NCI-H187 (cell line): ENCODE results near the gene SLC9A8.

ENCODE experiments used
- DNase-seq, 2 experiments: peaks; one replicate each; lab custom pipeline; 2025; lab: John Stamatoyannopoulos, UW

Gene SLC9A8

GRCh38 chr20:49915380-49916145 lies 102.9 kb downstream of the SLC9A8 start, which contains the start of gene SPATA2:
Gene SPATA2 (minus strand): TSS chr20:49915529. CDS start chr20:49908490, 7,039 bp downstream.
- DNase-seq = peak; percentile 67 to 89

- DNase-seq = no peak
Measured at GRCh38 chr20:49916146-49917002, 103.7 kb downstream of the SLC9A8 start.

- no peak for DNase-seq
Measured at GRCh38 chr20:49918446-49918845, 105.8 kb downstream of the SLC9A8 start.

GRCh38 chr20:49919009-49919408 lies 106.4 kb downstream of the SLC9A8 start:
- DNase-seq = no peak

GRCh38 chr20:49919461-49919860 lies 106.8 kb downstream of the SLC9A8 start:
- no peak for DNase-seq

GRCh38 chr20:49924247-49924646 lies 111.6 kb downstream of the SLC9A8 start:
- DNase-seq = no peak

GRCh38 chr20:49925901-49926454 lies 113.3 kb downstream of the SLC9A8 start:
- DNase-seq = no peak

GRCh38 chr20:49928411-49929141 lies 115.9 kb downstream of the SLC9A8 start:
- peak in 1 of 2 experiments; percentile 23 for DNase-seq

GRCh38 chr20:49929142-49929494 lies 116.5 kb downstream of the SLC9A8 start:
- DNase-seq = no peak

GRCh38 chr20:49935746-49936152 lies 123.1 kb downstream of the SLC9A8 start:
- DNase-seq = peak in 1 of 2 experiments; percentile 46

- DNase-seq = peak; percentile 78 to 88
Measured at GRCh38 chr20:49936153-49937026, 123.8 kb downstream of the SLC9A8 start, which contains the start of gene RNF114. Gene RNF114 (plus strand): TSS chr20:49936397. CDS start chr20:49936413, 16 bp downstream.

GRCh38 chr20:49937027-49937929 lies 124.7 kb downstream of the SLC9A8 start:
- DNase-seq = no peak

- no peak for DNase-seq
Measured at GRCh38 chr20:49938173-49939163, 125.8 kb downstream of the SLC9A8 start.

GRCh38 chr20:49941456-49941855 lies 128.8 kb downstream of the SLC9A8 start:
- no peak for DNase-seq
